ENCODE data around the gene ABI1.

Gene ABI1

DNA sequence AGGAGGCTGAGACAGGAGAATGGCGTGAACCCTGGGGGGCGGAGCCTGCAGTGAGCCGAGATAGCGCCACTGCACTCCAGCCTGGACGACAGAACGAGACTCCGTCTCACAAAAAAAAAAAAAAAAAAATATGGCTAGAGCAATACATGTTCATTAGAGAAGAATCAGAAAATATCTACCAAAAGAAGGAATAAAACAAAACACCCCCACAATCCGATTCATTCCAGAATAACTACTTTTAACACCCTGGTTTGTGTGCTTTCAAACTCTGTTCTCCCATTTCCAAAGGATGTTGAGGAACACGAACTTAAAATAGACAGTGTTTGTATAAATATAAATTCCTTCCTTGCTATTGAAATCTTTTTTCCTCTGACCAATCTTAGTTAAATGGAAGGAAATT, 156.8 kb downstream of the ABI1 start:
- no peak for DNase-seq

DNA sequence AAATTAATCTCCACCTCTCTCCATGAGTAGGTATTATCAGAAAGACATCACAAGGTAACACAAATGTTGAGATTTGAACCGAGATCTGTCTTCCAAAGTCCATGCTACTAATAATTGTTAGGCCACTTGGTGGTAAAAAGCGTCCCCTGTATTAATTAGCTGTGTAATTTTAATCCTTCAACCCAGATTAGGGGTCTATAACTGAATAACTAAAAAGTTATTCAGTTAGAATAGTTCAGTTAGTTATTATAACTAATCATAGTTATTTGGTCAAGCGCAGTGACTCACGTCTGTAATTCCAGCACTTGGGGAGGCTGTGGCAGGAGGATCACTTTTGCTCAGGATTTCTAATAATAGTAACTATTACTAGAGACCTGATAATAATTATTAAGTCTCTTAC, 157.7 kb downstream of the ABI1 start:
- DNase-seq = no peak

DNA sequence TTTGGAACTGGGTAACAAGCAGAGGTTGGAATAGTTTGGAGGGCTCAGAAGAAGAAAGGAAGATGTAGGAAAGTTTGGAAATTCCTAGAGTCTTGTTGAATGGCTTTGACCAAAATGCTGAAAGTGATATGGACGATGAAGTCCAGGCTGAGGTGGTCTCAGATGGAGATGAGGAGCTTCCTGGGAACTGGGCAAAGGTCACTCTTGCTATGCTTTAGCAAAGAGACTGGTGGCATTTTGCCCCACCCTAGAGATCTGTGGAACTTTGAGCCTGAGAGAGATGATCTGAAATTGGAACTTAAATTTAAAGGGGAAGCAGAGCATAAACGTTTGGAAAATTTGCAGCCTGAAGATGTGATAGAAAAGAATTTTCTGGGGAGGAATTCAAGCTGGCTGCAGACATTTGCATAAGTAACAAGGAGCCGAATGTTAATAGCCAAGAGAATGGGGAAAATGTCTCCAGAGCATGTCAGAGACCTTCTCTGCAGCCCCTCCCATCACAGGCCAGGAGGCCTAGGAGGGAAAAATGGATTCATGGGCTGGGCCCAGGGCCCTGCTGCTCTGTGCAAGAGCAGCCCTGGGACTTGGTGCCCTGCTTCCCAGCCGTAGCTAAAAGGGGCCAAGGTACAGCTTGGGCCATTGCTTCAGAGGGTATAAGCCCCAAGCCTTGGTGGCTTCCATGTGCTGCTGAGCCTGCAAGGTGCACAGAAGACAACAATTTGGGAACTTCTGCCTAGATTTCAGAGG, 159.7 kb downstream of the ABI1 start:
- no peak for DNase-seq

DNA sequence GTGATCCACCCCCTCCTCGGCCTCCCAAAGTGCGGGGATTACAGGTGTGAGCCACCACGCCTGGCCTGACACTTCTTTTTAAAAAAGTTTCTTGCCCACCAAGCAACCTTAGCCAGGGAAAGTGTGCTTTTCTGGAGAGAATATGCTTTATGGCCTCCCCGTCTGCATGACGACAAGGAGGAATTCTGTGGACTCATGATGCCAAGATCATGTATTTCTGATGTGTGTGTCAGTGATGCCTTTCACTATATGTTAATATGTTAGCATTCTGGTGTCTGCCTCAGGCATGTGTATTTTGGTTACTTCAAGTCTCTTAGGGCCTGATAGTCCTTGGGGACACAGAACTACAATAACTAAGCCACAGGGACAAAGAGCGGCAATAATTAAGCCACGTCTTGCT, 161.1 kb downstream of the ABI1 start:
- no peak for DNase-seq

DNA sequence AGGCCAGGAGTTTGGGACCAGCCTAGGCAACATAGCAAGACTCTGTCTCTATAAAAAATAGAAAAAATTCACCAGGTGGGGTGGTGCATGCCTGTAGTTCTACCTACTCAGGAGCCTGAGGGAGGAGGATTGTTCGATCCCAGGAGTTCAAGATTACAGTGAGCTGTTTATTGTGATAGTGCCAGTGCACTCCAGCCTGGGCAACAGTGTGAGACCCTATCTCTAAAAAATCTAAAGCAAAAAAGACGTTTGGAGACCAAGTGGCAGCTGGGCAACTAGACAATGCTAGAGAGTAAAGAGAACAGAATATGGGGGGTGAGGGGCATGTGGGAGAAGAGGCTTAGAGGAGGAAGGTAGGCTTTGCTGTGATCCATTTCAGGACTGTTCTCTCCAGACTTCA, 161.8 kb downstream of the ABI1 start:
- no peak for DNase-seq

DNA sequence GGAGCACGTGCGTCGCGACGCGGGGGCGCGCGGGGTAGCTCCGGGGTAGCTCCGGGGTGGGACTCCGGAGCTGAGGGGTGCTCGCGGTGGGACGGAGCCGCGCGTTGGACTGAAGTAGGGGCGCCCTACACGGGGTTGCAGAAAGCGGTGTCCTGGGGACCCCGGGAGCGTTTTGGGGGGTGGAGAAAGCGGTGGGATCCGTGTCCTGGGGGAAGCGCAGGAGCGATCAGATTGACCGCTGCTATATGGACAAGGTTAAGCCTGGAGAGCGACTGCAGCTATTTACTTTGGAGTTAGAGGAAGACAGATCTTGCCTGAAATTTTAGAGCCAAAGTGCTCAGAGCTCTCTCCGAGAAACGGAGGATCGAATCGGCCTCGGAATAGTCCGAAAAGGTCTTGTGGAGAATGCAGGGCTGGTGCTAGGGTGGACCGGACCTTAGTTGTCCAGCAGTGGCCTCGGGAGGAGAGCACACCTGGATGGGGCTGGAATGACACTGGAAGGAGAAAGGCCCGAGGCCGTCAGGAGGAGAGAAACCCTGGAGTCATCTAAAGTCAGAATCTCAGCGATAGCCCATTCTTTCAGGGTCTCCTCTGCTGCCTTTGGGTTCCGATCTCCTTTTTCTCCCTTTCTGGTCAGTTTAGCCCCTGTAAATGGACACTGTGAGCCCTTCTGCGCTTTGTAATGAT, 162.7 kb downstream of the ABI1 start:
- no peak for DNase-seq

DNA sequence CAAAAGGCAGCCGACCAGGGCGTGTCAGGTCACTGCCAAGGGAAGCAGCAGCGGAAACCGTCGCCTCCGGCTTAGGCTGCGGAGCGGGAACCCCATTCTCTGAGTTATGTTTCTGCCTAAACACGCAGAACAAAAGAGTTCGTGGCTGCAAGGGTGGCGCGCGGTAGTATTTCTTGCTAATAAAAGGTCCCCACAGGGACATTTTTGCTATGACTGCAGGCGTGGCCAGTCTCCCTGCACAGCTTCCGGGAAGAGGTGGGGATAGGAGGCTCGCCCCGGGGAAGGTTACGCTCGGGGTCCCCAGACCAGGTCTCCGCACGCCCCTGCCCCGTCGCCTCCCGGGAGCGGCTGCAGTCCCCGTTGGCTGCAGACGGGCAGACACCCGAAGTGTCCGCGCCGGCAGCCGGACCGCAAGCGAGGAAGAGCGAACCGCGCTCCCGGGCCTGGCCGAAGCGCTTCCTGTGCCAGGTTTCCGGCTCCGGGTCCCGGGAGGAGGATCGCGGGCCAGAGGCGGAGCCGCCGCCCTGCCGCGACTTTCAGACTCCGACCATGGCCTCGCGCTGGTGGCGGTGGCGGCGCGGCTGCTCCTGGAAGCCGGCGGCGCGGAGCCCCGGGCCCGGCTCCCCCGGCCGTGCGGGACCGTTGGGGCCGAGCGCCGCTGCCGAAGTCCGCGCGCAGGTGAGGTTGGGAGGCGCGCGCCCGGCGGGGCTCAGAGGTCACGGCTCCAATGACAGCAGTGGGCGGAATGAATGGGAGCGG, 163.4 kb downstream of the ABI1 start, which contains the start of gene PDSS1:
Gene PDSS1, plus strand, starts transcription at position 539 of the 759 bp plus-strand sequence. Its CDS starts 11 bp downstream, at position 550.
- peak; percentile 33 for DNase-seq

DNA sequence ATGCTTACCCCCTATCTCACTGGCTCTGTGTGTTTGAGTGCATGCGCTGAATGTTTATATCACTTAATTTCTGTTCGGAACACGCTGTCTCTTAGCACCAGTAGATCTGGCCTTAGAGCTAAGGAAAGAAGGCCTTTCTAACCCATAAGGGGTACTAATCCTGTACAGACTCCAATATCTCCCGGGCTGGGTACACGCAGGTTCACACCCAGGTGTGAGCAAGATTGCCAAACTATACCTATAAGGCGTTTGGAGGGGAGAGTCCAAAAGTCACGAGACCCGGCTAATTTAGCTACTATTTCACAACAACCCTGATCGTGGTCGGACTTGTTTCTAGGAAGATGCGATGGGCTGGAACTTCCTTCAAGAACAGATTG, 164.0 kb downstream of the ABI1 start:
- DNase-seq = no peak
